ENCODE results near the gene GSTCD.
A peak's percentile ranks its signal among the peaks of the same experiment; 100 is the strongest.

GRCh38 chr4:105666693-105667092 lies 41.9 kb upstream of the GSTCD start:
- TF ChIP-seq, protein P1, sequence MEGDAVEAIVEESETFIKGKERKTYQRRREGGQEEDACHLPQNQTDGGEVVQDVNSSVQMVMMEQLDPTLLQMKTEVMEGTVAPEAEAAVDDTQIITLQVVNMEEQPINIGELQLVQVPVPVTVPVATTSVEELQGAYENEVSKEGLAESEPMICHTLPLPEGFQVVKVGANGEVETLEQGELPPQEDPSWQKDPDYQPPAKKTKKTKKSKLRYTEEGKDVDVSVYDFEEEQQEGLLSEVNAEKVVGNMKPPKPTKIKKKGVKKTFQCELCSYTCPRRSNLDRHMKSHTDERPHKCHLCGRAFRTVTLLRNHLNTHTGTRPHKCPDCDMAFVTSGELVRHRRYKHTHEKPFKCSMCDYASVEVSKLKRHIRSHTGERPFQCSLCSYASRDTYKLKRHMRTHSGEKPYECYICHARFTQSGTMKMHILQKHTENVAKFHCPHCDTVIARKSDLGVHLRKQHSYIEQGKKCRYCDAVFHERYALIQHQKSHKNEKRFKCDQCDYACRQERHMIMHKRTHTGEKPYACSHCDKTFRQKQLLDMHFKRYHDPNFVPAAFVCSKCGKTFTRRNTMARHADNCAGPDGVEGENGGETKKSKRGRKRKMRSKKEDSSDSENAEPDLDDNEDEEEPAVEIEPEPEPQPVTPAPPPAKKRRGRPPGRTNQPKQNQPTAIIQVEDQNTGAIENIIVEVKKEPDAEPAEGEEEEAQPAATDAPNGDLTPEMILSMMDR (conservative IDR thresholded peaks at IDR 0.05; ENCODE audit: low read length) = peak; percentile 65
- no peak for TF ChIP-seq EZH2phosphoT487 (IDR thresholded peaks at IDR 0.05; ENCODE audit: borderline replicate concordance, low read depth, low read length)

Measured in OCI-LY7 (cell line).